NCI-H1694 treated with DMSO at 0.1 percent for 48 hours (cell line): Measurements from ENCODE around the gene PAPPA2.
"Not testable (repeated sequence)": the region's sequence is repeated elsewhere in the genome, so short reads cannot be mapped to it uniquely, and the experiment has no call there.

ENCODE experiments used
- DNase-seq: peaks from one replicate; lab custom pipeline; 2025; lab: John Stamatoyannopoulos, UW

Gene PAPPA2

GRCh38 chr1:176693697-176694329, 230.8 kb downstream of the PAPPA2 start:
- no peak for DNase-seq

GRCh38 chr1:176694713-176695112, 231.7 kb downstream of the PAPPA2 start:
- DNase-seq: no peak

GRCh38 chr1:176696109-176696508, 233.1 kb downstream of the PAPPA2 start:
- no peak for DNase-seq

- DNase-seq: no peak
Observed at GRCh38 chr1:176696689-176697088, 233.7 kb downstream of the PAPPA2 start.

GRCh38 chr1:176699821-176700220, 236.8 kb downstream of the PAPPA2 start:
- DNase-seq: no peak

- DNase-seq: no peak
Observed at GRCh38 chr1:176701151-176701866, 238.3 kb downstream of the PAPPA2 start.

- no peak for DNase-seq
Observed at GRCh38 chr1:176702901-176703300, 239.9 kb downstream of the PAPPA2 start.

- no peak for DNase-seq
Observed at GRCh38 chr1:176705585-176705984, 242.6 kb downstream of the PAPPA2 start.

GRCh38 chr1:176717066-176717750, 254.2 kb downstream of the PAPPA2 start:
- peak; percentile 81 for DNase-seq

- no peak for DNase-seq
Observed at GRCh38 chr1:176719447-176719846, 256.5 kb downstream of the PAPPA2 start.

- no peak for DNase-seq
Observed at GRCh38 chr1:176720838-176721237, 257.9 kb downstream of the PAPPA2 start.

GRCh38 chr1:176733661-176734060, 270.7 kb downstream of the PAPPA2 start:
- no peak for DNase-seq

- DNase-seq: no peak
Observed at GRCh38 chr1:176735201-176735600, 272.2 kb downstream of the PAPPA2 start.

GRCh38 chr1:176736015-176736414, 273.0 kb downstream of the PAPPA2 start:
- DNase-seq: no peak

- no peak for DNase-seq
Observed at GRCh38 chr1:176741181-176741580, 278.2 kb downstream of the PAPPA2 start.

GRCh38 chr1:176742322-176742721, 279.3 kb downstream of the PAPPA2 start:
- DNase-seq: no peak

- DNase-seq: no peak
Observed at GRCh38 chr1:176744142-176744541, 281.2 kb downstream of the PAPPA2 start.

GRCh38 chr1:176745945-176746344, 283.0 kb downstream of the PAPPA2 start:
- DNase-seq: no peak

- no peak for DNase-seq
Observed at GRCh38 chr1:176752505-176752904, 289.5 kb downstream of the PAPPA2 start.

GRCh38 chr1:176754676-176755075, 291.7 kb downstream of the PAPPA2 start:
- DNase-seq: peak; percentile 81

GRCh38 chr1:176756817-176757216, 293.8 kb downstream of the PAPPA2 start:
- not testable (repeated sequence) for DNase-seq

- no peak for DNase-seq
Observed at GRCh38 chr1:176765608-176766007, 302.6 kb downstream of the PAPPA2 start.

GRCh38 chr1:176766779-176767178, 303.8 kb downstream of the PAPPA2 start:
- DNase-seq: no peak
